PC-9 (cell line): ENCODE results near the gene KIF3C. TPM values are rescaled to one million over a fixed set of nuclear protein-coding genes. Genes with fewer than 3 reads are reported as not detected.

ENCODE experiments used
- BruUV-seq: library from RNA; stranded (reverse); fragments of 400-500 nt; replicated peaks from 2 replicates; lab custom pipeline; 2021; lab: Mats Ljungman, UMichigan
- CTCF ChIA-PET: fragments of 300-600 bp; sonication (Branson Sonifier 250); formaldehyde crosslinking; loops from one replicate; lab custom pipeline; 2022; ENCODE audit warnings: antibody characterized with exemption; lab: Charles Lee
- POLR2A ChIA-PET: fragments of 300-600 bp; sonication (Branson Sonifier 250); formaldehyde crosslinking; loops from one replicate; lab custom pipeline; 2022; ENCODE audit warnings: antibody characterized with exemption; ENCODE audit not compliant: unreplicated experiment; lab: Charles Lee
- DNase-seq, 2 experiments: peaks; one replicate each; pipeline versions ENCODE4 v3.0.0 to v3.0.0-alpha.2; 2015 to 2022; ENCODE audit warnings: mixed read lengths in 1 of 2
- H2AFZ ChIP-seq: fragments of 200-600 bp; sonication (generic); 2 replicates; pipeline ENCODE4 v1.8.1; 2017; ENCODE audit warnings: antibody characterized with exemption
- H3F3A ChIP-seq: fragments of 200-600 bp; sonication (generic); 2 replicates; pipeline ENCODE4 v1.8.1; 2017; ENCODE audit warnings: antibody characterized with exemption, mild to moderate bottlenecking, low read depth; ENCODE audit not compliant: insufficient read depth
- H3K27ac ChIP-seq: fragments of 200-600 bp; sonication (generic); 2 replicates; pipeline ENCODE4 v1.6.1; 2016; ENCODE audit warnings: mixed run types
- H3K27me3 ChIP-seq: fragments of 200-600 bp; sonication (generic); 2 replicates; pipeline ENCODE4 v1.6.1; 2016; ENCODE audit warnings: low read depth, mixed run types; ENCODE audit not compliant: insufficient read depth
- H3K36me3 ChIP-seq: fragments of 200-600 bp; sonication (generic); 2 replicates; pipeline ENCODE4 v1.6.1; 2016; ENCODE audit warnings: low read depth, mixed run types
- H3K4me1 ChIP-seq: fragments of 200-600 bp; sonication (generic); replicated peaks from 2 replicates; pipeline ENCODE4 v1.6.1; 2016; ENCODE audit warnings: mixed run types; ENCODE audit not compliant: insufficient read depth
- H3K4me2 ChIP-seq: fragments of 200-600 bp; sonication (generic); 2 replicates; pipeline ENCODE4 v1.6.1; 2017; ENCODE audit warnings: mixed run types
- H3K4me3 ChIP-seq: fragments of 200-600 bp; sonication (generic); 2 replicates; pipeline ENCODE4 v1.6.1; 2016; ENCODE audit warnings: mixed run types
- H3K79me2 ChIP-seq: fragments of 200-600 bp; sonication (generic); 2 replicates; pipeline ENCODE4 v1.6.1; 2017; ENCODE audit warnings: low read depth, mixed run types
- H3K9me2 ChIP-seq: fragments of 200-600 bp; sonication (generic); 2 replicates; pipeline ENCODE4 v1.8.1; 2017; ENCODE audit warnings: mild to moderate bottlenecking; ENCODE audit not compliant: insufficient read depth
- H3K9me3 ChIP-seq: fragments of 200-600 bp; sonication (generic); 2 replicates; pipeline ENCODE4 v1.8.1; 2016; ENCODE audit warnings: low read depth; ENCODE audit not compliant: insufficient read depth
- H4K20me1 ChIP-seq: fragments of 200-600 bp; sonication (generic); 2 replicates; pipeline ENCODE4 v1.8.1; 2017; ENCODE audit not compliant: insufficient read depth
- EZH2 ChIP-seq: fragments of 200-600 bp; sonication (generic); IDR thresholded peaks from 2 replicates; pipeline ENCODE4 v1.8.0; 2017; ENCODE audit warnings: antibody characterized with exemption, low read depth
- intact Hi-C: fragments of 100-400 bp; cut with micrococcal nuclease; formaldehyde crosslinking; loops from one replicate; pipeline ENCODE4 v1.10.0; 2022; ENCODE audit not compliant: unreplicated experiment
- total RNA-seq: library from RNA; stranded (reverse); gene quantifications from 2 replicates; pipeline ENCODE4 v1.2.3, GENCODE V29; 2021
- TF ChIP-seq, protein P1 (sequence below): fragments of 200-600 bp; sonication (generic); conservative IDR thresholded peaks from 2 replicates; pipeline ENCODE4 v1.6.1; 2017; ENCODE audit warnings: mixed run types, antibody characterized with exemption, mild to moderate bottlenecking, moderate library complexity

The KIF3C gene
- total RNA-seq, 1 experiment from 2014 or later = 50.5 TPM

GRCh38 chr2:25877431-25878360, 104.6 kb downstream of the KIF3C start:
- peak overlapping the region; percentile 77 for H3K27ac ChIP-seq
- no peaks in the 10 kb centered on the region for H3K9me2 ChIP-seq
- H3K36me3 ChIP-seq = no peaks in the 10 kb centered on the region; the same call in 1 of the 2 replicates
- H3K9me3 ChIP-seq = no peaks in the 10 kb centered on the region
- H3K79me2 ChIP-seq = peaks cover 54% of the 10 kb centered on the region
- peak overlapping the region; percentile 92 for H2AFZ ChIP-seq
- peaks cover 14% of the 10 kb centered on the region for H4K20me1 ChIP-seq
- TF ChIP-seq, protein P1, sequence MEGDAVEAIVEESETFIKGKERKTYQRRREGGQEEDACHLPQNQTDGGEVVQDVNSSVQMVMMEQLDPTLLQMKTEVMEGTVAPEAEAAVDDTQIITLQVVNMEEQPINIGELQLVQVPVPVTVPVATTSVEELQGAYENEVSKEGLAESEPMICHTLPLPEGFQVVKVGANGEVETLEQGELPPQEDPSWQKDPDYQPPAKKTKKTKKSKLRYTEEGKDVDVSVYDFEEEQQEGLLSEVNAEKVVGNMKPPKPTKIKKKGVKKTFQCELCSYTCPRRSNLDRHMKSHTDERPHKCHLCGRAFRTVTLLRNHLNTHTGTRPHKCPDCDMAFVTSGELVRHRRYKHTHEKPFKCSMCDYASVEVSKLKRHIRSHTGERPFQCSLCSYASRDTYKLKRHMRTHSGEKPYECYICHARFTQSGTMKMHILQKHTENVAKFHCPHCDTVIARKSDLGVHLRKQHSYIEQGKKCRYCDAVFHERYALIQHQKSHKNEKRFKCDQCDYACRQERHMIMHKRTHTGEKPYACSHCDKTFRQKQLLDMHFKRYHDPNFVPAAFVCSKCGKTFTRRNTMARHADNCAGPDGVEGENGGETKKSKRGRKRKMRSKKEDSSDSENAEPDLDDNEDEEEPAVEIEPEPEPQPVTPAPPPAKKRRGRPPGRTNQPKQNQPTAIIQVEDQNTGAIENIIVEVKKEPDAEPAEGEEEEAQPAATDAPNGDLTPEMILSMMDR = no peak
- no peak for TF ChIP-seq EZH2
- intact Hi-C loops = no loop called here
- peaks cover 27% of the 10 kb centered on the region for H3F3A ChIP-seq
- ChIA-PET CTCF (interaction anchor here (1.0 kb wide), 1 partner anchor 26 kb away, joined by 3 read pairs; no protein-coding TSS in a partner anchor), POLR2A (interaction anchor here (0.5 to 0.9 kb wide), 6 partner anchors 26 to 967 kb away, joined by 3 to 28 read pairs (median 10); no protein-coding TSS in a partner anchor)
- BruUV-seq = TSS peak; percentile 69
- no peaks in the 10 kb centered on the region for H3K27me3 ChIP-seq
- H3K4me2 ChIP-seq = peak overlapping the region; percentile 84
- peak; percentile 53 to 68 for DNase-seq
- peaks cover 29% of the 10 kb centered on the region for H3K4me1 ChIP-seq
- peak overlapping the region; percentile 75 for H3K4me3 ChIP-seq

Other genes starting within 250 kb of the KIF3C start
- gene ASXL2, start 104.0 kb downstream of the KIF3C start, total RNA-seq = 19.2 and 34.5 TPM in 2 replicates
- 150 and 171 TPM in 2 replicates for gene RAB10, start 51.6 kb upstream of the KIF3C start, total RNA-seq
- 0.96 and 1.7 TPM in 2 replicates for gene GAREM2, start 190.6 kb upstream of the KIF3C start, total RNA-seq